GM21619 (cell line): ENCODE results near the gene TFR2.

Source experiments
- ATAC-seq: cut with Tn5 transposase; IDR thresholded peaks from one replicate; pipeline ENCODE4 v1.9.1; 2021; ENCODE audit not compliant: unreplicated experiment

The TFR2 gene

GRCh38 chr7:100588438-100588837, 52.9 kb downstream of the TFR2 start:
- ATAC-seq: no peak

DNA sequence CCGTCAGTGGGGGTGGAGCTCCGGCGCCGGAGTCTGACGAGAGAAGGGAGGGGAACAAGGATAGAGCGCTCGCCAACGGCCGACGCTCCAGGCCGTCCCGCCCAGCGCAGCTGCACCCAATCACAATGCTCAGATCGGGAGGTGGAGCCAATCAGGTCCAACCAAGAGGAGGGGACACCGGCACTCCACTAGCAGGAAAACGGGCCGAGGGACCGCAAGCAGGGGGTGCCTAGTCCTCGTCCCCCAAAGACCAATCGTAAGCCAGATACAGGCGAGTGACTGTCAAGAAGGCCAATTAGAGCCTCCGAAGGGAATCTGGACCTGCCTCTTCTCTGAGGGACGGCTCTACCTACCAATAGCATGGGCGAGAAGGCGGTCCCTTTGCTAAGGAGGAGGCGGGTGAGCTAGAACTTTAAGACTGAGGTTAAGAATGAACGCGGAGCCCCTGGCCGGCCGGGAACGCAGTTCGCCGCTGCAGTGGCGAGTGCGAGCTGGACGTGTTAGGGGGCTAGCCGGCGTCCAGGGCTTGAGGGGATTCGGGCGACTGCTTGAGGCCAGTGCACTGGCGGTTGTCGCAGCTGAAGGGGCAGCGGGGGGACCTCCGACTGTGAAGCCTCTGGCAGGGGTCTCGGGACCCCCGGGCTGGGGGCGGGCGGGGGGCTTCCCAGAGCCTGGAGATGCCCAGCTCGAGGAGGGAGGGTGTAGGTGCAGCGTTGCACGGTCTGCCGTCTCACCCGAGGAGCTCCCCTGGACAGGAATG, 54.9 kb downstream of the TFR2 start, which contains the start of gene FBXO24:
Gene FBXO24, plus strand, starts transcription at position 63 of the 760 bp plus-strand sequence. Its CDS starts 298 bp downstream, at position 361.
- peak; percentile 79 for ATAC-seq

DNA sequence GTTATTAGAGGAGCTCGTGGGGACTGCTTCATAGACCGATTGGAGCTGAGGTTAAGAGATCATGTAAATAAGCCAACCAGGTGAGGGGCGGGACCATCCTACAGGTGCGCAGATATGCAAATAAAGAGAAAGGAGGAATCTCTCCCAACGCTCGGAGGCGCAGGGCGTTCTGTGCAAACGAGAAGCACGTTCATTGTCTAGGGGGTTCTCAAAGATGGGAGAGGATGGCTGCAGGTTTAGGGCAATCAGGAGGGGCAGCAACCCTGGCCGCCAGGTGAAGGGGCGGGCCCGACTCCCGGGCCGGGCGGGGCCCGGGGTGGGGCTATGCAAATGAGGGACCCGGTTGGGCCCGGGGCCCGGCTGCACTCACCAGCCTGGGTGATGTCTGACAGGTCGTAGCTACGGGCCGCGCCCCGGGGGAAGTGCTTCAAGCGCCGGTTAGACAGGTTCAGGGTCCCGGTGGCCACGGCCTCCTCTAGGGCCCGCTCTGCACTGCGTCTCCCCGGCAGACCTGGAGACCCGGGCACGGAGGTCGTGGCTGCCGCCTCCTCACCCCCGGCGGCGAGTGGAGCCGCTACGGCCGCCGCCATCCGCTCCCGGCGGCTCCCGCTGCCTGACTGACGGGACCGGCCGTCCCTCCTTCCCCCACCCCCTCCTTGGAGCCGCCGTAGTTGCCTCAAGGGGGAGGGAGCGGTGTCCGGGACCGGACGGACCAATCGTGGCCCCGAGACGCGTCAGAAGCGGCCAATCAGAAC, 55.7 kb downstream of the TFR2 start, which contains the start of gene LRCH4:
Gene LRCH4, minus strand, starts transcription at position 619 of the 755 bp plus-strand sequence. Its CDS starts 29 bp downstream, at position 590.
- no peak for ATAC-seq

DNA sequence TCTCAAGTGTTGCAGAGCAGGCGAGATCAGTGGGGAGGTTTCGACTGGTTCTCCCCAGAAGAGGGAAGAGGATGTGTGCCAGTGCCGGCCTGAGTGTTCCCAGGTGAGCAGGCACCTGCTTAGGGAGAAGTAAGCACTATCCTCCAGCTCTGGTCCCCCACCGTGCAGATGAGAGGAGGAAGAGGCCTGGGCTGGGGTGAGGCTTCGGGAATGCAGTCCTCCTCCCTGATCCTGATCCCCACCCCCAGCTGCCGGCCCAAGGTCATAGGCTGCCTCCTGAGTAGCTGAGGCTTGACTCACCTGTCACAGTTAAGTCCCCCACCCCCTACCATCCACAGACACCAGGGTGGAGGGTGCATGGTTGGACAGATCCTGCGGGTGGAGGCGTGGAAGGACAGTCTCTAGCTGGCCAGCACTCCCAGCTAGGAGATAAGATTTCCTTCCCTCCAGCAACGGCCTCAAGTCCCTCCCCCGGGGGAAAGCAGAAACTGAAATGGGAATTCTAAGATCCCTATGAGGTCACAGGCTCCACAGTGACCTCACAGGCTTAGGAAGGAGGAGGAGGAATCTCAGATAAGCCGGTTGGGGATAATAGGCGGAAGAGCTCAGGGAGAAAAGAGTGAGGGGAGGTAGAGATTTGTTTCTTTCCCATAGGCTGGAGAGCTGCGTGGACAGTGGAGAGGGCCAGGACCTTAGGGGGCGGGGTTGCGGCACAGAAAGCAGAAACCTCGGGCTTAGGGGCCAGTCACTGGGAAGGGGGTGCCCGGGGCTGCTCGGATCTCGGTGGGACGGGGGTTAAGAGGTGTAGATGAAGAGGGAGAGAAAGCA, 56.5 kb downstream of the TFR2 start:
- no peak for ATAC-seq

GRCh38 chr7:100584054-100584682, 57.2 kb downstream of the TFR2 start:
- ATAC-seq: no peak

GRCh38 chr7:100583132-100584053, 58.0 kb downstream of the TFR2 start:
- ATAC-seq: no peak

DNA sequence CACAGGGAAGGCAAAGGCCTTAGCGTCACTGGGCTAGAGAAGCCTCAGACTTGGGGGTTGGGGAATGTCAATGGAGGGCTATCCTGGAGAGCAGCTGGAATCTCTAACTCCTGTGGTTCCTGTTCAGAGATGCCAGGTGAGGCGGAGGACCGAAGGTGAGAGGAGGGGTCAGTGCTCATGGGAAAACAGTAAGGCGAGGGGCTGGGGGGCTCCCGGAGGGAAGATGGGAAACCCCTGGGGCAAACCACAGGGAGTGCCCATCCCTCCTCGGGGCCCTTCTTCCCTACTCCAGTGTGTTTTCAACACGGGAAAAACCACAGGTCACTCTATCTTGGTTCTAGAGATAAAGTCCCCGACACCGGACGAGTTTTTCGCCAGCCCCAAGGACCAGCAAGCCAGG, 58.7 kb downstream of the TFR2 start:
- no peak for ATAC-seq

DNA sequence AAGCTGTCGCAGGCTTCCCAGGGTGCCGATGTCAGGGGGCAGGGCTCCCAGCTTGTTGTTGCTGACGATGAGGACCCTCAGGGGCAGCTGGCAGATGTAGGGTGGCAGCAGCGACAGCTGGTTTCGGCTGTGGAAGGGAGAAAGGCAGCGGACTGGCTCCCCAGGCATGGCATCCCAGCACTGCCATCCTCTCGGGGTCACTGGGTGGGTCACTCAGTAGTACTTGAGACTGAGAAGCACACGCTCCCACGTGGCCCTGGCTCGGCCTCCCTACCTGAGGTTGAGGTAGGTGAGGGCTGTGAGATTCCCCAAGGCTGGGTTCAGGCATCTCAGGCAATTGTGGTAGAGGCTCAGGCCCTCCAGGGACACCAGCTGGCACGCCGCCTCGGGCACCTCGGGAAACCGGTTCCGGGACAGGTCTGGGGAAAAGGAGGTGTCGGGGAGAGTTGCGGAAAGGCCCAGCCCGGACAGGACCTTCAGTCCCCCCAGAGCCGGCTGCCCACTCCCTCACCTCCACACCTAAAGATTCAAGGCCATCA, 59.2 kb downstream of the TFR2 start:
- ATAC-seq: no peak

- no peak for ATAC-seq
Observed at GRCh38 chr7:100580466-100581283, 60.7 kb downstream of the TFR2 start.

DNA sequence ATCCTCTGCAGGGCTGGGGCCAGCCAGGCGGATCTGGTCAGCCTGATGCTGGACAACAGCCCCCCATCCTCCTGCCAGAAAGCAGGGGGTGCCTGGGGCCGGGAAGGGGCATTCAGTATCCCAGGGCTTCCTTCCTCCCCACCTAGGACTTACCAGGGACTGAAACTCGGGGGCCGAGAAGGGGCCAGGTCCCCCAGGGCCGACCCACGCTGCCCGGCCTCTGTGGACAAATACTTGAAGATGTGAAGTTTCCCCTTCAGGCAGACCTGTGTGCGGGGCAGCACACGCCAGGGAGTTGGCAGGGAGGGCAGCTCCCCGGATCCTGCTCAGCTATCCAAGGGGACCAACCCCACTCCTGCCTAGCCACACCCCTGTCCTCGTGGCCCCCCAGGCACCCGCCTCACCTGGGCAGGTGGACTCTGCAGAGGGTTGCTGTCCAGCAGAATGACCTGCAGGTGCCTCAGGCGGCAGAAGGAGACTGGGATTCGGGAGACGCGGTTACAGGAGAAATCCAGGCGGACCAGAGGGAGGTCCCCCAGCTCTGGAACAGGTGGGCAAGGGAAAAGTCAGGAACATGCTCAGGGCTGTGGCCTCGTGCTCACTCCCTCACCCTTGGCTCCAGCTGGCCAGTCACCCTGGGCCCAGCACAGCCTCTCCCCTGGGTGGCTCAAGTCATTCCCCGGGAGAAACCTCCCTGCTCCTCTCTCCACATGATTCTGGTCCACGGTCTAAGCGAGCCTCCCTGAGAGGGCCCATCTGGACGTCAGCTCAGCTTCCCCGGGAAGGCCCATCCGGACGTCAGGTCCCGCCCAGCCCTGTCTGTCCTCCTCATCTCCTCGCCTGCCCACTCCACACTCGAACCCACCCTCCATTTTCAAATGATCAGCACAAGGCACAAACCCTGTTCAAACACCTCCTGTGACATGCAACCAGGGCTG, 62.8 kb downstream of the TFR2 start:
- no peak for ATAC-seq

- no peak for ATAC-seq
Observed at GRCh38 chr7:100577507-100577906, 63.8 kb downstream of the TFR2 start.

DNA sequence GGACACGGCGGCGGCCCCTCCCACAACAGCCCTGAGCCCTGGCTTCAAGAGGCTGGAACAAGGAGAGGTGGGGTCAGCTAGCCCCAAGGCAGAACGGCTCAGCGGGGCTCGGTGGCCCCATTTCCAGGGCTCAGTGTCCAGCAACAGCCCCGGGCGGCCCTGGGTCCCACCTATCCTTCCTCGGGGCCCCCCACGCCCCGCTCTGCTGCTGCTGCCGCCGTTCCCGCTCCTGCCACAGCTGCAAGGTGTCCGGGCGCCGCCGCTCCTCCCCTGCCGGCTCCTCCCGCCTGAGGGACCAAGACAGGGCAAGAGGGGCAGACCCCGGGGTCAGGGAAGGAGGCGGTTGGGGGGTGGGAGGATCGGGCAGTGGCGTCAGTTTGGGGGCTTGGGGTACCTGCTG, 64.2 kb downstream of the TFR2 start:
- no peak for ATAC-seq

GRCh38 chr7:100576384-100576993, 64.9 kb downstream of the TFR2 start:
- ATAC-seq: no peak

DNA sequence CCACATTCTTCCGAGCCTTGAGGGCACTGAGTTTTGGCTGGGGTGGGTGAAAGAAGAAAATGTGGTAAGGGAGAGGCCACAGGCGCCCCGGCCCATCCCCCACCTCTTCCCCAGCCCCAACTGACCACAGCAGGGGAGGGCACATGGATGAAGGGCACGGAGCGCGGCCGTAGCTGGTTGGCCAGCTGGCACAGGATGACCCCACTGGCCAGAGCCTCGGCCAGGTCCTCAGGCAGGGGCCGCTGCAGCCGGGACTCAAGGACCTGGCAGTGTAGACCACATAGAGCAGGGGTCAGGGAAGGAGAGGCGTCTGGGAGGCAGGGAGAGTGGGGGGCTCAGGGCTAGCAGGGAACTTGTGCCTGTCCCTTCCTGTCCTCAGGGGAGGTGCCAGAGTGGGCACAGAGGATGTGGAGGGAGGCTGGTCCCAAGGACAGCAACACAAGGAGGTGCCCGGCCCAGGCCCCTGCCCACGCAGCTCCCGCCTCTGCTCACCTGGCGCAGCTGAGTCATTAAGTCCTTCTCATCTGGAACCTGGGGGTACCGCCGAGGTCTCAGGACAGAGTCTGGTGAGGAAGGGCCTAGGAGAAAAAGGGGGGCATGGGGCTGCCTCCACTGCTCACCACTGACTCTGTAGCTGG, 65.5 kb downstream of the TFR2 start:
- no peak for ATAC-seq

- ATAC-seq: no peak
Observed at GRCh38 chr7:100575206-100575631, 66.1 kb downstream of the TFR2 start.

GRCh38 chr7:100574362-100575205, 66.8 kb downstream of the TFR2 start:
- ATAC-seq: no peak
